Astrocyte (in vitro differentiated cells and primary cell): ENCODE data around the gene NFKBIL1.

ENCODE experiments used
- CTCF ChIP-seq: IDR thresholded peaks from 2 replicates; pipeline ENCODE4 v1.5.1; 2011; ENCODE audit warnings: low read depth, mild to moderate bottlenecking, inconsistent platforms, low read length, moderate library complexity; ENCODE audit not compliant: insufficient read depth
- EZH2 ChIP-seq: IDR thresholded peaks from 2 replicates; pipeline ENCODE4 v1.6.1; 2012; ENCODE audit warnings: mild to moderate bottlenecking, low read length, inconsistent platforms; ENCODE audit not compliant: insufficient read depth

- TF ChIP-seq EZH2 (no peak), CTCF (no peak)
Measured at GRCh38 chr6:31582230-31582643, 34.8 kb downstream of the NFKBIL1 start, which contains the start of gene LTB.
